Aorta (tissue), 5 donors: ENCODE data around the gene SPG7. TPM values are rescaled to one million over a fixed set of nuclear protein-coding genes. Genes with fewer than 3 reads are reported as not detected.
A peak's percentile ranks its signal among the peaks of the same experiment; 100 is the strongest.

Experiments
- ATAC-seq: fragments of 200-7000 bp; cut with Tn5 transposase; one replicate; pipeline ENCODE4 v1.9.1; 2022; ENCODE audit warnings: moderate library complexity; ENCODE audit not compliant: low FRiP score
- DNase-seq, 2 donors: peaks; one replicate each; pipeline ENCODE4 v3.0.0-alpha.2; 2020
- H3K27ac ChIP-seq, 2 donors: one replicate each; pipeline ENCODE4 v1.5.1; 2013; ENCODE audit warnings: low read length in 2 of 2, mild to moderate bottlenecking in 2 of 2, moderate library complexity in 2 of 2, control low read depth in 1 of 2, inconsistent platforms in 1 of 2, low read depth in 1 of 2
- H3K27me3 ChIP-seq, 2 donors: one replicate each; pipeline ENCODE4 v1.6.1; 2013; ENCODE audit warnings: control low read depth in 1 of 2, low read length in 1 of 2, mild to moderate bottlenecking in 1 of 2, moderate library complexity in 1 of 2; ENCODE audit not compliant: insufficient read depth in 2 of 2, control insufficient read depth in 1 of 2
- H3K36me3 ChIP-seq, 2 donors: one replicate each; pipeline ENCODE4 v1.6.1; 2013; ENCODE audit warnings: control low read depth in 1 of 2, low read length in 1 of 2, mild to moderate bottlenecking in 1 of 2; ENCODE audit not compliant: insufficient read depth in 2 of 2, control insufficient read depth in 1 of 2
- H3K4me1 ChIP-seq, 2 donors: one replicate each; pipeline ENCODE4 v1.6.1; 2013; ENCODE audit warnings: low read length in 2 of 2, control low read depth in 1 of 2, mild to moderate bottlenecking in 1 of 2, moderate library complexity in 1 of 2; ENCODE audit not compliant: insufficient read depth in 2 of 2, control insufficient read depth in 1 of 2
- H3K4me3 ChIP-seq, 2 donors: one replicate each; pipeline ENCODE4 v1.5.1; 2013; ENCODE audit warnings: low read length in 2 of 2, control low read depth in 1 of 2, mild to moderate bottlenecking in 1 of 2
- H3K9me3 ChIP-seq: one replicate; pipeline ENCODE4 v1.6.1; 2013; ENCODE audit warnings: mild to moderate bottlenecking, low read length; ENCODE audit not compliant: control insufficient read depth
- WGBS, 2 donors: extraction: QIAGEN DNeasy Blood & Tissue Kit; methylation state at CpG; one replicate each; pipeline ENCODE4 v1.1.7; 2013; 5-methylcytosine and 5-hydroxymethylcytosine counted together
- intact Hi-C, 2 donors: fragments of 100-400 bp; cut with DNase I; formaldehyde crosslinking; loops; one replicate each; pipeline versions ENCODE4 v1.14.2 to v1.15.0; 2022
- polyA plus RNA-seq, 2 donors: library from polyadenylated mRNA; stranded (reverse); fragments of 200-250 nt; gene quantifications; one replicate each; pipeline ENCODE4 v1.2.3, GENCODE V29; 2013
- total RNA-seq, 2 donors: library from RNA; stranded (reverse); fragmentation: NEBNext Ultra II Directional; extraction: Animal tissue kit (Norgen Biotek cat#: 25700); gene quantifications; one replicate each; pipeline ENCODE4 v1.2.1, GENCODE V29; 2021
- donor health status: healthy with polysubstance abuse.
- donor health status: Bipolar disorder and iron deficiency.
- donor health status: DM: no; HTN: no; CAD: no.
- donor health status: DM: no; HTN: no; CAD: no.
- donor health status: DM: yes; HTN: yes; CAD: no.

The SPG7 gene
- total and polyA plus RNA-seq, 4 donors: 28.4 to 171 (median 100) TPM

DNA sequence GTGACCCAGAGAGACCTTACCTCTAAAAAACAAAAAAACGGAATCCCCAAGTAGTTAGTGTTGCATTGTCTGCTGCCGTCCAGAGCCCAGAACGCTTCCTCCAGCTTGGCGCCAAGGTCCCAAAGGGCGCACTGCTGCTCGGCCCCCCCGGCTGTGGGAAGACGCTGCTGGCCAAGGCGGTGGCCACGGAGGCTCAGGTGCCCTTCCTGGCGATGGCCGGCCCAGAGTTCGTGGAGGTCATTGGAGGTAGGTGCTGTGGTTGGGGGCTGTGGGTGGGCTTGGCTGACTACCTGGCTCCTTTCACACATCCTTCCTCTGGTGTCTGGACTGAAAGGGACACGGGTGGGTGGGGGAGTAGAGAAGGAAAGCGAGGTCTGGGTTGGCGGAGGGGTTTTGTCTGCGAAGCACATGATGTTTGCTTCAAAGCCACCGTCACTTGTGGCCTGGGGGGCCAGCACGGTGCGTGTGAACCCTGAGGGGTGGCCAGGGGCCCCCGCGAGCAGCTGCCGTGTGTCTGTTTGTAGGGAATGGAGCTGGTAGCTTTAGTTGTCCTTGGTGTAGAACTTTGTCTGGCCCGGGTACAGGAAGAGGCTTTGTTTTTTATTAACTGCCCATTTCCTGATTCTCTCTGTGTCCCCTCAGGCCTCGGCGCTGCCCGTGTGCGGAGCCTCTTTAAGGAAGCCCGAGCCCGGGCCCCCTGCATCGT lies 23.8 kb downstream of the SPG7 start:
- Histone ChIP-seq H3K4me3 (no peak overlapping the region), H3K27me3 (no peaks in the 10 kb centered on the region), H3K27ac (no peak overlapping the region), H3K4me1 (no peaks in the 10 kb centered on the region), H3K9me3 (no peaks in the 10 kb centered on the region), H3K36me3 (peaks cover 0 to 6% of the 10 kb centered on the region in 2 donors)
- ATAC-seq (no peak), DNase-seq (no peak)
- intact Hi-C loops: no loop called here
- WGBS, 2 donors: 94% methylated on average over 31 of the region's 31 CpGs

- no peak overlapping the region for H3K4me3 ChIP-seq
- H3K9me3 ChIP-seq: no peaks in the 10 kb centered on the region
- intact Hi-C loops: no loop called here
- H3K4me1 ChIP-seq: no peaks in the 10 kb centered on the region
- H3K36me3 ChIP-seq: peaks cover 0 to 7% of the 10 kb centered on the region in 2 donors
- DNase-seq (peak in 1 of 2 donors; percentile 68), ATAC-seq (peak; percentile 60)
- H3K27ac ChIP-seq: no peak overlapping the region
- 63 to 66% methylated on average over 11 of the region's 11 CpGs for WGBS, 2 donors
- no peaks in the 10 kb centered on the region for H3K27me3 ChIP-seq
Measured at GRCh38 chr16:89534252-89534756, 26.1 kb downstream of the SPG7 start.

DNA sequence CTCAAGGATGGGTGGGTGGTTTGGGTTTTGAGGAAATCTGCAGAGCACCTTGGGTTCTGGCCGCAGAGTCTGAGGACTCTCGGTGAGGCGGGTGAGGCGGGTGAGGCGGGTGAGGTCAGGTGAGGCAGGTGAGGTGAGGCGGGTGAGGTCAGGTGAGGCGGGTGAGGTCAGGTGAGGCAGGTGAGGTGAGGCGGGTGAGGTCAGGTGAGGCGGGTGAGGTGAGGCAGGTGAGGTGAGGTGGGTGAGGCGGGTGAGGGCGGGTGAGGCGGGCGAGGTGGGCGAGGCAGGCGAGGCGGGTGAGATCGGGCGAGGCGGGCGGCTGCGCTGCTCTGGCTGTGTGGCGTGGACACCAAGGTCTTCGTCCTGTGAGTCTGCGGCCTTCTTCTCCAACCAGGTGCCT lies 28.2 kb downstream of the SPG7 start:
- no peak for ATAC-seq
- no peak for DNase-seq
- no peaks in the 10 kb centered on the region for H3K9me3 ChIP-seq
- H3K4me3 ChIP-seq: no peak overlapping the region
- intact Hi-C loops: no loop called here
- H3K27me3 ChIP-seq: no peaks in the 10 kb centered on the region
- H3K4me1 ChIP-seq: no peaks in the 10 kb centered on the region
- no peak overlapping the region for H3K27ac ChIP-seq
- 94 to 97% methylated on average over 9 to 23 of the region's 24 CpGs for WGBS, 2 donors
- peaks cover 0 to 3% of the 10 kb centered on the region in 2 donors for H3K36me3 ChIP-seq

- Histone ChIP-seq H3K27ac (no peak overlapping the region), H3K9me3 (no peaks in the 10 kb centered on the region), H3K4me3 (no peak overlapping the region), H3K27me3 (no peaks in the 10 kb centered on the region), H3K4me1 (no peaks in the 10 kb centered on the region), H3K36me3 (peaks cover 0 to 3% of the 10 kb centered on the region in 2 donors)
- no peak for DNase-seq
- no peak for ATAC-seq
- 87% methylated on average over 36 of the region's 36 CpGs for WGBS, 2 donors
- intact Hi-C loops: no loop called here
Measured at GRCh38 chr16:89536886-89537548, 28.8 kb downstream of the SPG7 start.

GRCh38 chr16:89537549-89537925 lies 29.3 kb downstream of the SPG7 start:
- Histone ChIP-seq H3K4me3 (no peak overlapping the region), H3K27me3 (no peaks in the 10 kb centered on the region), H3K9me3 (no peaks in the 10 kb centered on the region), H3K36me3 (peaks cover 0 to 3% of the 10 kb centered on the region in 2 donors), H3K4me1 (no peaks in the 10 kb centered on the region), H3K27ac (no peak overlapping the region)
- ATAC-seq (peak; percentile 5), DNase-seq (no peak)
- WGBS, 2 donors: 78 to 86% methylated on average over 7 of the region's 7 CpGs
- intact Hi-C loops: no loop called here

DNA sequence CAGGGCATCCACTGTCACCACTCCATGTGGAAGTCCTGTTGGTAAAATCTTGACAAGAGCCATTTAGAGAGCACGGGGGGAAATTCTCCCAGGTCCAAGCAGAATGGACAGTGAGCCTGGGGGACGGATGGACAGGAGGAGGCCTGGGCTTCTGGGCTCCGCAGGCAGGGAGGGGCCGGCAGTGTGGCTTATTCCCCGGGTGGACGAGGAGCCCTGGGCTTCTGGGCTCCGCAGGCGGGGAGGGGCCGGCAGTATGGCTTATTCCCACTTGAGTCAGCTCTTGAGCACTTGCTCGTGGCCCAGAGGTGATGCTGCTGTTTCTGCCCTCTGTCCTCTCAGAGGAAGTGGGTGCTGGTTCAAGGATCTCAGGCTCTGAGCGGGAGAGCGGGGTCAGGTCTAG lies 30.1 kb downstream of the SPG7 start:
- H3K4me3 ChIP-seq: no peak overlapping the region
- intact Hi-C loops: no loop called here
- peaks cover 0 to 3% of the 10 kb centered on the region in 2 donors for H3K36me3 ChIP-seq
- no peak overlapping the region for H3K27ac ChIP-seq
- no peak for DNase-seq
- no peaks in the 10 kb centered on the region for H3K27me3 ChIP-seq
- H3K4me1 ChIP-seq: no peaks in the 10 kb centered on the region
- ATAC-seq: no peak
- WGBS, 2 donors: 92 to 94% methylated on average over 12 of the region's 12 CpGs
- no peaks in the 10 kb centered on the region for H3K9me3 ChIP-seq

DNA sequence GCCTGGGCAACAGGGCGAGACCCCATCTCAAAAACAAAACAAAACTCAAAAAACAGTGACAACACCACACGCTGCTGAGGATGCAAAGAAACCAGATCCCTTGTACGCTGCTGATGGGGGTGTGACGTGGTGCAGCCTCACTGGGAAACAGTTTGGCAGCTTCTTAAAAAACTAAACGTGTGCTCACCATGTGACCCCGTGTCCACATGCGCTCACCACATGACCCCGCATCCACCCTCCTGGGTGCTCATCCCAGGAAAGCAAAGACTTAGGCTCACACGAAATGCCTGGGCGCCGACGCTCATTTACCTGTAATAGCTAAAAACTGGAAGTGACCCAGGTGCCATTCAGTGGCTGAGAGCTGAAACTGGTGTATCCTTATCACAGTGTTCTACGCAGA lies 32.4 kb downstream of the SPG7 start:
- H3K27ac ChIP-seq: no peak overlapping the region
- ATAC-seq: no peak
- H3K36me3 ChIP-seq: peaks cover 0 to 1% of the 10 kb centered on the region in 2 donors
- no peak overlapping the region for H3K4me3 ChIP-seq
- DNase-seq: no peak
- H3K9me3 ChIP-seq: no peaks in the 10 kb centered on the region
- 89% methylated on average over 13 of the region's 13 CpGs for WGBS, 2 donors
- no peaks in the 10 kb centered on the region for H3K4me1 ChIP-seq
- intact Hi-C loops: no loop called here
- no peaks in the 10 kb centered on the region for H3K27me3 ChIP-seq

DNA sequence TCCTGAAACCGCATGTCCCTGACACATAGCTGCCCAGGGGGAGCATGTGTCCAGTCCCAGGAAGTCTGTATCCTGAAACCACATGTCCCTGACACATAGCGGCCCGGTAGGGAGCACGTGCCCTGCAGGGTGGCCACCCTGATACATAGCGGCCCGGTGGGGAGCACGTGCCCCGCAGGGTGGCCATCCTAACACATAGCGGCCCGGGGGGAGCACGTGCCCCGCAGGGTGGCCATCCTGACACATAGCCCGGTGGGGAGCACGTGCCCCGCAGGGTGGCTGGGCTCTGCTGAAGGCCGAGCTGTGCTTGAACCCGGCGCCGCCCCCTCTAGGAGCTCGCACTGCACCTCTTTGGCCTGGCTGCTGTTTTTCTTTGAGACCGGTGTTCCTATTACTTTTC lies 33.6 kb downstream of the SPG7 start:
- Histone ChIP-seq H3K9me3 (no peaks in the 10 kb centered on the region), H3K36me3 (peaks cover 0 to 3% of the 10 kb centered on the region in 2 donors), H3K4me1 (no peaks in the 10 kb centered on the region), H3K27me3 (no peaks in the 10 kb centered on the region), H3K27ac (no peak overlapping the region), H3K4me3 (no peak overlapping the region)
- intact Hi-C loops: no loop called here
- 85 to 90% methylated on average over 21 of the region's 21 CpGs for WGBS, 2 donors
- ATAC-seq (no peak), DNase-seq (no peak)

GRCh38 chr16:89544113-89544512 lies 35.9 kb downstream of the SPG7 start:
- no peaks in the 10 kb centered on the region for H3K27me3 ChIP-seq
- 84 to 88% methylated on average over 11 of the region's 11 CpGs for WGBS, 2 donors

More at GRCh38 chr16:89544113-89544512, 35.9 kb downstream of the SPG7 start:
- DNase-seq (no peak), ATAC-seq (no peak)
- Histone ChIP-seq H3K27ac (no peak overlapping the region), H3K4me3 (no peak overlapping the region), H3K36me3 (peaks cover 0 to 5% of the 10 kb centered on the region in 2 donors), H3K4me1 (no peaks in the 10 kb centered on the region), H3K9me3 (no peaks in the 10 kb centered on the region)
- intact Hi-C loops: no loop called here
